Smooth muscle cell (in vitro differentiated cells): Measurements from ENCODE around the gene RARB. TPM values are rescaled to one million over a fixed set of nuclear protein-coding genes. Genes with fewer than 3 reads are reported as not detected.

Source experiments
- DNase-seq: peaks from one replicate; lab custom pipeline; 2025; ENCODE audit not compliant: unreplicated experiment; lab: John Stamatoyannopoulos, UW
- H2AFZ ChIP-seq: fragments of 200-600 bp; sonication (generic); 2 replicates; pipeline ENCODE4 v1.6.0; 2016; ENCODE audit warnings: antibody characterized with exemption, low read depth, mild to moderate bottlenecking
- H3F3A ChIP-seq: fragments of 200-600 bp; sonication (generic); 2 replicates; pipeline ENCODE4 v1.6.0; 2017; ENCODE audit warnings: antibody characterized with exemption, low read depth
- H3K27ac ChIP-seq: fragments of 200-600 bp; sonication (generic); 2 replicates; pipeline ENCODE4 v1.5.1; 2016; ENCODE audit warnings: low read depth, mild to moderate bottlenecking
- H3K27me3 ChIP-seq: fragments of 200-600 bp; sonication (generic); 2 replicates; pipeline ENCODE4 v1.6.1; 2016; ENCODE audit warnings: low read depth, mild to moderate bottlenecking
- H3K36me3 ChIP-seq: fragments of 200-600 bp; sonication (generic); 2 replicates; pipeline ENCODE4 v1.5.1; 2016; ENCODE audit warnings: low read depth
- H3K4me1 ChIP-seq: fragments of 200-600 bp; sonication (generic); 2 replicates; pipeline ENCODE4 v1.5.1; 2016; ENCODE audit warnings: low read depth
- H3K4me2 ChIP-seq: fragments of 200-600 bp; sonication (generic); 2 replicates; pipeline ENCODE4 v1.6.0; 2016; ENCODE audit warnings: mild to moderate bottlenecking
- H3K4me3 ChIP-seq: fragments of 200-600 bp; sonication (generic); 2 replicates; pipeline ENCODE4 v1.5.1; 2016; ENCODE audit warnings: mild to moderate bottlenecking
- H3K79me2 ChIP-seq: fragments of 200-600 bp; sonication (generic); 2 replicates; pipeline ENCODE4 v1.6.0; 2016; ENCODE audit warnings: low read depth, mild to moderate bottlenecking
- H3K9ac ChIP-seq: fragments of 200-600 bp; sonication (generic); 2 replicates; pipeline ENCODE4 v1.6.0; 2016; ENCODE audit warnings: low read depth
- H3K9me3 ChIP-seq: fragments of 200-600 bp; sonication (generic); replicated peaks from 2 replicates; pipeline ENCODE4 v1.5.1; 2016; ENCODE audit warnings: low read depth
- H4K20me1 ChIP-seq: fragments of 200-600 bp; sonication (generic); 2 replicates; pipeline ENCODE4 v1.6.0; 2016; ENCODE audit warnings: low read depth
- WGBS: methylation state at CpG from one replicate; pipeline ENCODE4 v1.1.7; 2016; ENCODE audit warnings: low lambda C conversion rate; 5-methylcytosine and 5-hydroxymethylcytosine counted together
- polyA plus RNA-seq: library from polyadenylated mRNA; unstranded; fragments of >200 nt; fragmentation: Nextera tagmentation; extraction: Ambion mirVana; gene quantifications from 2 replicates; pipeline ENCODE4 v1.2.1, GENCODE V29; 2016
- total RNA-seq: library from RNA; depleted of rRNA; stranded (reverse); fragments of >200 nt; gene quantifications from 2 replicates; pipeline ENCODE4 v1.2.3, GENCODE V29; 2014
- TF ChIP-seq, protein P1 (sequence below): fragments of 200-600 bp; sonication (generic); IDR thresholded peaks from 2 replicates; pipeline ENCODE4 v1.5.1; 2017; ENCODE audit warnings: borderline replicate concordance, mild to moderate bottlenecking, antibody characterized with exemption; ENCODE audit not compliant: insufficient read depth, poor library complexity, severe bottlenecking

RARB gene
- total and polyA plus RNA-seq, 2 experiments from 2014 or later: 88.1 to 106 TPM

DNA sequence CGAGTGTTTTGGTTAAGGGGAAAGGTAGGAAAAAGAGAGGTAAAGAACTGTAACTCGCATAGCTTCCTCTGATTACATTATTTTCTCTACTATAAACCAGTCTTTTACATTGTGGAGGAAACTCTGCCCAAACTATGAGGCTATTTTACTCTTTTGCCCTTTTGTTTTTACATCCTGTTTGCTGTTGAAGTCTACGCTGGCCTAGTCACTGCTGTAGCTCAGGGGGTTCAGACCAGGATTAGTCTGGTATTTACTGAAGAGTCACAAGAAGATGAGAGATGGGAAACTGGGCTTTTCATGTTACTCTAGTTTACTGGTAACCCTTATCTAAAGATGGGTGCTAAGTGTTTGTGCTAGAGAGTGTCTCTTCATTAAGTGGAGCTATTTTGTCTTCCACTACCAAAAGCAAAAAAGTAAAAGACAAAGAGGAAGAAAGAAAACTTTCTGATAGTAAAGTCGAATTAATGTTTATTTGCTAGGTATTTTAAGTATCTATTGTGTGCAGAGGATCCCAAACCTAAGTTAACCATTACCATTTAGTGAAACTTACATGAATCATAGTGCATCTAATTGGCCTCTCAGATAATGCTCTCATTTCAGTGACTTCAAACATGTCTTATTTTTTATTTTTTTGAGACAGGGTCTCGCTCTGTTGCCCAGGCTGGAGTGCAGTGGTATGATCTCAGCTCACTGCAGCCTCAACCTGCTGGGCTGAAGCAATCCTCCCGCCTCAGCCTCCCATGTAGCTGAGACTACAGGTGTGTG, 10.9 kb downstream of the RARB start:
- Histone ChIP-seq H3K4me1 (peaks cover 21% of the 10 kb centered on the region), H3F3A (peaks cover 20% of the 10 kb centered on the region), H2AFZ (no peak overlapping the region), H3K9me3 (no peaks in the 10 kb centered on the region), H4K20me1 (no peaks in the 10 kb centered on the region), H3K9ac (peak overlapping the region; percentile 54), H3K36me3 (no peaks in the 10 kb centered on the region), H3K4me2 (peak overlapping the region; percentile 56), H3K27ac (peak overlapping the region; percentile 90), H3K27me3 (no peaks in the 10 kb centered on the region), H3K4me3 (no peak overlapping the region), H3K79me2 (peaks cover 96% of the 10 kb centered on the region)
- WGBS: 56% methylated on average over 6 of the region's 6 CpGs
- no peak for DNase-seq
- TF ChIP-seq, protein P1, sequence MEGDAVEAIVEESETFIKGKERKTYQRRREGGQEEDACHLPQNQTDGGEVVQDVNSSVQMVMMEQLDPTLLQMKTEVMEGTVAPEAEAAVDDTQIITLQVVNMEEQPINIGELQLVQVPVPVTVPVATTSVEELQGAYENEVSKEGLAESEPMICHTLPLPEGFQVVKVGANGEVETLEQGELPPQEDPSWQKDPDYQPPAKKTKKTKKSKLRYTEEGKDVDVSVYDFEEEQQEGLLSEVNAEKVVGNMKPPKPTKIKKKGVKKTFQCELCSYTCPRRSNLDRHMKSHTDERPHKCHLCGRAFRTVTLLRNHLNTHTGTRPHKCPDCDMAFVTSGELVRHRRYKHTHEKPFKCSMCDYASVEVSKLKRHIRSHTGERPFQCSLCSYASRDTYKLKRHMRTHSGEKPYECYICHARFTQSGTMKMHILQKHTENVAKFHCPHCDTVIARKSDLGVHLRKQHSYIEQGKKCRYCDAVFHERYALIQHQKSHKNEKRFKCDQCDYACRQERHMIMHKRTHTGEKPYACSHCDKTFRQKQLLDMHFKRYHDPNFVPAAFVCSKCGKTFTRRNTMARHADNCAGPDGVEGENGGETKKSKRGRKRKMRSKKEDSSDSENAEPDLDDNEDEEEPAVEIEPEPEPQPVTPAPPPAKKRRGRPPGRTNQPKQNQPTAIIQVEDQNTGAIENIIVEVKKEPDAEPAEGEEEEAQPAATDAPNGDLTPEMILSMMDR: no peak

DNA sequence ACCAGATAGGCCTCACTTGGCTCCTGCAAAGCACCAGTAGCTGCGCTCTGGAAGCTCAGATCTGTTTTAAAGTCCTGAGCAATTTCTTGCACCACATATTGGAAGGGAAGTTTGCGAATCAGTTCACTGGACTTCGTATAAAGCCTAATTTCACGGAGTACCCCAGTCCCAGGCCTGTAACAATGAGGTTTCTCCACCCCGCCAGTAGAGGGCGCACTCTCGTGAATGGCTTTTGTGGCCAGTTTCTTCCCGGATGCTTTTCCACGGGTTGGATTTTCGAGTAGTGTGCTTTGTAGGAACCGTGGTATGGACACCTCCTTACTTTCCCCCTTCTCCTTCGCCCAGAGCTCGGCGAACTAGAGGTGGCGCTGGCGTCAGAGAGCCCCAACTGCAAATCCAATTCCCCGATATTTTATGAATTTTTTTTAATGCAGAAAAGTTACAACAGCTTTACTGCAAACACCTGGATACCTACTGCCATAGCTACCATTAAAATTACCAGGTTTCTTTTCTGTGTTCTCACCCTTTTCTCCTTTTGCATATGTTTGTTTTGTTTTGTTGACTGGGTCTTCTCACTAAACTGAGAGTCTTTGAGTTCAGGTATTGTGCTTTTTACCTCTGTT, 13.3 kb downstream of the RARB start:
- peaks cover 5% of the 10 kb centered on the region for H4K20me1 ChIP-seq
- H3K4me3 ChIP-seq: no peak overlapping the region
- no peak for DNase-seq

DNA sequence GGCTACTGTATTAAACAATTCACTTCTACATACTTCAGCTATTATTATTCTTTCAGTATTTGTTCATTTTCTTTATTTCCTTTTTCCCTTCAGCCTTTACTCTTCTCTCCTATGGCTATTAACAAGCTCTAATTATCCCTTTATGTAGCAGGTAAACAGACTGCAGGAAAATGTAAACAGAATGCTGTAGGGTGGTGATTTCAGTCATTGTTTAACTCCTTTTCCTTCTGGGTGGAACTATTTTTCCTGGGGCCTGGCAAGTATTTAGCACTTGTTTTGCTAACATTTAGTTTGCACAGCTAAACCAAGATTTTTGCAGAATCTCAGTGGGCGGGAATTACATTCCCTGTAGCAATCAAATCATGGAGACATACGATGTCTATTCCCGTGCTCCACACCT, 14.4 kb downstream of the RARB start:
- Histone ChIP-seq H2AFZ (no peak overlapping the region), H3K27ac (no peak overlapping the region), H4K20me1 (peaks cover 5% of the 10 kb centered on the region), H3F3A (peaks cover 45% of the 10 kb centered on the region), H3K27me3 (no peaks in the 10 kb centered on the region), H3K9me3 (no peaks in the 10 kb centered on the region), H3K4me3 (no peak overlapping the region), H3K4me2 (no peak overlapping the region), H3K36me3 (no peaks in the 10 kb centered on the region), H3K4me1 (peaks cover 18% of the 10 kb centered on the region), H3K79me2 (peaks cover 92% of the 10 kb centered on the region), H3K9ac (no peak overlapping the region)
- TF ChIP-seq, protein P1: no peak
- WGBS: 84% methylated on average over 3 of the region's 3 CpGs
- no peak for DNase-seq

More for the DNA sequence above, 13.3 kb downstream of the RARB start:
- Histone ChIP-seq H3K4me2 (no peak overlapping the region), H3K9me3 (no peaks in the 10 kb centered on the region), H2AFZ (no peak overlapping the region), H3K27ac (no peak overlapping the region), H3K27me3 (no peaks in the 10 kb centered on the region), H3K9ac (no peak overlapping the region), H3F3A (peaks cover 37% of the 10 kb centered on the region), H3K4me1 (peaks cover 16% of the 10 kb centered on the region), H3K36me3 (no peaks in the 10 kb centered on the region), H3K79me2 (peaks cover 94% of the 10 kb centered on the region)
- 96% methylated on average over 17 of the region's 17 CpGs for WGBS
- TF ChIP-seq, protein P1: peak; percentile 77
